ENCODE data around the gene LPAR1.

DNA sequence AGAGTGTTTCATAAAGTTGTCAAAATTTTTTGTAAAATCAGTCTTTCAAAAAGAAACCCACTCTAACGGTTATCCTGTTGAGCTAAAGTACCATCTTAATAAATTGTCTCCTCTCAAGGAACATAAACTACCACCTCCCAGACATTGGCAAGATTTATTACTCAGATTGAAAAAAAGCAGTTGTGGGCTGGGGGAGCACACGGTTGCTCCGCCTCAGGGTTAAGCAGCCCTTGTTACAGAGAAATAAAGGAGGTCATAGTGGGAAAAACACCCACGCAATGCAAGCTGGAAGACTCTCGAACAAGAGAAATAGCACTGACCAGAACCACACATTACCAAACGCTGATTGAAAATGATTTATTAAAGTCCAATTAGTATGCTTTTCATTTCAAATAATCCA, 165.3 kb downstream of the LPAR1 start:
- TF ChIP-seq, protein P1, sequence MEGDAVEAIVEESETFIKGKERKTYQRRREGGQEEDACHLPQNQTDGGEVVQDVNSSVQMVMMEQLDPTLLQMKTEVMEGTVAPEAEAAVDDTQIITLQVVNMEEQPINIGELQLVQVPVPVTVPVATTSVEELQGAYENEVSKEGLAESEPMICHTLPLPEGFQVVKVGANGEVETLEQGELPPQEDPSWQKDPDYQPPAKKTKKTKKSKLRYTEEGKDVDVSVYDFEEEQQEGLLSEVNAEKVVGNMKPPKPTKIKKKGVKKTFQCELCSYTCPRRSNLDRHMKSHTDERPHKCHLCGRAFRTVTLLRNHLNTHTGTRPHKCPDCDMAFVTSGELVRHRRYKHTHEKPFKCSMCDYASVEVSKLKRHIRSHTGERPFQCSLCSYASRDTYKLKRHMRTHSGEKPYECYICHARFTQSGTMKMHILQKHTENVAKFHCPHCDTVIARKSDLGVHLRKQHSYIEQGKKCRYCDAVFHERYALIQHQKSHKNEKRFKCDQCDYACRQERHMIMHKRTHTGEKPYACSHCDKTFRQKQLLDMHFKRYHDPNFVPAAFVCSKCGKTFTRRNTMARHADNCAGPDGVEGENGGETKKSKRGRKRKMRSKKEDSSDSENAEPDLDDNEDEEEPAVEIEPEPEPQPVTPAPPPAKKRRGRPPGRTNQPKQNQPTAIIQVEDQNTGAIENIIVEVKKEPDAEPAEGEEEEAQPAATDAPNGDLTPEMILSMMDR (IDR thresholded peaks at IDR 0.05; ENCODE audit: control extremely low read depth in 1 of 3, insufficient read depth in 1 of 3, low read depth in 1 of 3, low read length in 3 of 3): no peak
- TF ChIP-seq CREB1 (IDR thresholded peaks at IDR 0.05) (no peak), JUND (IDR thresholded peaks at IDR 0.05; ENCODE audit: low read length) (no peak), EP300 (IDR thresholded peaks at IDR 0.05; ENCODE audit: borderline replicate concordance in 1 of 2, low read depth in 2 of 2, low read length in 2 of 2) (no peak), POLR2A (IDR thresholded peaks at IDR 0.05; ENCODE audit: control extremely low read depth in 1 of 2, low read depth in 2 of 2, low read length in 2 of 2) (no peak), RBBP5 (IDR thresholded peaks at IDR 0.05; ENCODE audit: borderline replicate concordance, low read depth, low read length) (no peak), CHD2 (IDR thresholded peaks at IDR 0.05; ENCODE audit: low read length) (no peak)
- TF ChIP-seq, protein P2, sequence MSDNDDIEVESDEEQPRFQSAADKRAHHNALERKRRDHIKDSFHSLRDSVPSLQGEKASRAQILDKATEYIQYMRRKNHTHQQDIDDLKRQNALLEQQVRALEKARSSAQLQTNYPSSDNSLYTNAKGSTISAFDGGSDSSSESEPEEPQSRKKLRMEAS (IDR thresholded peaks at IDR 0.05): no peak
